Endothelial cell (in vitro differentiated cells): ENCODE results near the gene PRPH. TPM values are rescaled to one million over a fixed set of nuclear protein-coding genes. Genes with fewer than 3 reads are reported as not detected.
A peak's percentile ranks its signal among the peaks of the same experiment; 100 is the strongest.

Source experiments
- DNase-seq: peaks from one replicate; pipeline ENCODE4 v3.0.0; 2021; ENCODE audit warnings: low spot score
- H3K27ac Mint-ChIP-seq: one replicate; pipeline ENCODE4 v1.8.0; 2021; ENCODE audit warnings: mixed read lengths, inconsistent platforms; ENCODE audit not compliant: unreplicated experiment
- H3K27me3 Mint-ChIP-seq: one replicate; pipeline ENCODE4 v1.8.0; 2021; ENCODE audit warnings: mild to moderate bottlenecking, moderate library complexity, mixed read lengths, inconsistent platforms; ENCODE audit not compliant: unreplicated experiment
- H3K36me3 Mint-ChIP-seq: one replicate; pipeline ENCODE4 v1.8.0; 2021; ENCODE audit warnings: mild to moderate bottlenecking, low read depth, mixed read lengths, inconsistent platforms; ENCODE audit not compliant: unreplicated experiment
- H3K4me1 Mint-ChIP-seq: one replicate; pipeline ENCODE4 v1.8.0; 2021; ENCODE audit warnings: mild to moderate bottlenecking, mixed read lengths, inconsistent platforms; ENCODE audit not compliant: unreplicated experiment
- H3K4me3 Mint-ChIP-seq: one replicate; pipeline ENCODE4 v1.8.0; 2021; ENCODE audit warnings: mild to moderate bottlenecking, mixed read lengths, inconsistent platforms; ENCODE audit not compliant: unreplicated experiment
- H3K9me3 Mint-ChIP-seq: one replicate; pipeline ENCODE4 v1.8.0; 2021; ENCODE audit warnings: mixed read lengths, inconsistent platforms; ENCODE audit not compliant: unreplicated experiment
- total RNA-seq: library from RNA; stranded (reverse); fragmentation: NEBNext Ultra II Directional; extraction: Animal tissue kit (Norgen Biotek cat#: 25700); gene quantifications from one replicate; pipeline ENCODE4 v1.2.1, GENCODE V29; 2021; ENCODE audit not compliant: unreplicated experiment
- TF ChIP-seq, protein P1 (sequence below): fragments of 200-600 bp; sonication (generic); IDR thresholded peaks from one replicate; pipeline ENCODE4 v1.5.0; 2021; ENCODE audit warnings: antibody characterized with exemption; ENCODE audit not compliant: unreplicated experiment

The PRPH gene
- total RNA-seq, 1 donor from 2014 or later: not detected

DNA sequence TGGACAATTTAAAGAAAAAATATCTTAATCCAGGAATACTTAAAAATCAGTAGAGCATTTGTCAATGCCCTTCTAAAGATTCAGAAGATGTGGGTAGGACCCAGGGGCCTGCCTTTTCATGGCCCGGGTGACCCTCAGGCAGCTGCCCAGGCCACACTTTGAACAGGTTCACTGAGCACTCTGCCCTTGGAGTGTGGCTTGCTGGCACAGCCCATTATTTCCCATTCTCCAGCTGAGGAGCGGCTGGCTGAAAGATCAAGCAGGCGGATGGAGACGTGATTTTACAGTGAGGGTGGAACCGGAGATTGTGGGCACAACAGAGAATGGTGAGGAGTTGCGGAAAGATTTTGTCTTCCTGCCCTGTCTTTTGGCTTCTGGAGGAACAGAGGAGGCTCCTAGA, 7.1 kb upstream of the PRPH start:
- DNase-seq: no peak
- Mint-ChIP-seq H3K9me3 (no peaks in the 10 kb centered on the region), H3K4me3 (no peak overlapping the region), H3K4me1 (no peaks in the 10 kb centered on the region), H3K36me3 (no peaks in the 10 kb centered on the region), H3K27me3 (peaks cover 14% of the 10 kb centered on the region), H3K27ac (no peak overlapping the region)
- TF ChIP-seq, protein P1, sequence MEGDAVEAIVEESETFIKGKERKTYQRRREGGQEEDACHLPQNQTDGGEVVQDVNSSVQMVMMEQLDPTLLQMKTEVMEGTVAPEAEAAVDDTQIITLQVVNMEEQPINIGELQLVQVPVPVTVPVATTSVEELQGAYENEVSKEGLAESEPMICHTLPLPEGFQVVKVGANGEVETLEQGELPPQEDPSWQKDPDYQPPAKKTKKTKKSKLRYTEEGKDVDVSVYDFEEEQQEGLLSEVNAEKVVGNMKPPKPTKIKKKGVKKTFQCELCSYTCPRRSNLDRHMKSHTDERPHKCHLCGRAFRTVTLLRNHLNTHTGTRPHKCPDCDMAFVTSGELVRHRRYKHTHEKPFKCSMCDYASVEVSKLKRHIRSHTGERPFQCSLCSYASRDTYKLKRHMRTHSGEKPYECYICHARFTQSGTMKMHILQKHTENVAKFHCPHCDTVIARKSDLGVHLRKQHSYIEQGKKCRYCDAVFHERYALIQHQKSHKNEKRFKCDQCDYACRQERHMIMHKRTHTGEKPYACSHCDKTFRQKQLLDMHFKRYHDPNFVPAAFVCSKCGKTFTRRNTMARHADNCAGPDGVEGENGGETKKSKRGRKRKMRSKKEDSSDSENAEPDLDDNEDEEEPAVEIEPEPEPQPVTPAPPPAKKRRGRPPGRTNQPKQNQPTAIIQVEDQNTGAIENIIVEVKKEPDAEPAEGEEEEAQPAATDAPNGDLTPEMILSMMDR: no peak

DNA sequence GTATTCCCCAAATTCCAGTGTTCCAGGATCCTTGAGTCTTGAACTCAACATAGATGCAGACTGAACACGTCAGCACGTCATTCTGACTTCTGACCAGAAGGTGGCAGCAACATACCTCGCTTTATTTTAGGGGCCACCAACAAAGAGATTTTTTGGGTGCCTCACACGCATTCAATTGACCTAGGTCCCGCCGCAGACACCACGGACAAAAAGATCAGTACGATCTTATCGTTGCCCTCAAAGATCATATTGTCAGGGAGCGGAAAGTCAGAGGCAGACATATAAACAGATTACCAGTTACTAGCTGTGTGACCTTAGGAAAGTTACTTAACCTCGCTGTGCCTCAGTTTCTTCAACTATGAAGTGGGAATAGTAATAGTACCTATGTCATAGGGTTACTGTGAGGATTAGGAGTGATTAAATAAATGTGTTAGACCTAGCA, 6.5 kb upstream of the PRPH start:
- H3K4me1 Mint-ChIP-seq: no peaks in the 10 kb centered on the region
- peaks cover 18% of the 10 kb centered on the region for H3K27me3 Mint-ChIP-seq

DNA sequence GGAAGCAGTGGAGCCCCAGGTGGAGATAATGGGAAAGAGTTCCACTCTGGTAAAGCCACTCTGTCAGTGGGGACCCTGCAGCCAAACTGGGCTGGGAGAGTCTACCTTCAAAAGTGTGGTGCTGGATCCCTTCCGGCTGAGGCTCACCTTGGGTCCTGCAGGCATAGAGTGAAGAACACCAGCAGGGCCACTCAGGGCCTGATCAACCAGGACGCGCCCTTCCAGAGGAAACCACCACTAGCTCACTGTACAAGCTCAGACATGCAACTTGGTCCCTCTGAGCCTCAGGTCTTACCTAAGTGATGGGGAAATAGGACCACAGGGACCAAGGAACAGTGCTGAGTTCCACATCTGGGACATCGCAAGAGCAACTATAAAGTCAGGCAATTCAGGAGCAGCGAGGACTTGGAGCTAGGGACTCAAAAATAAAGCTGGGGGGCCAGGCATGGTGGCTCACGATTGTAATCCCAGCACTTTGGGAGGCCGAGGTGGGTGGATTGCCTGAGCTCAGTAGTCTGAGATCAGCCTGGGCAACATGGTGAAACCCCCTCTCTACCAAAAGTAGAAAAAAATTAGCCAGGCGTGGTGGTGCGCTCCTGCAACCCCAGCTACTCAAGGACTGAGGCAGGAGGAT, 5.9 kb upstream of the PRPH start:
- Mint-ChIP-seq H3K4me3 (no peak overlapping the region), H3K4me1 (peaks cover 4% of the 10 kb centered on the region), H3K9me3 (no peaks in the 10 kb centered on the region), H3K27ac (no peak overlapping the region), H3K27me3 (peaks cover 20% of the 10 kb centered on the region), H3K36me3 (no peaks in the 10 kb centered on the region)
- DNase-seq: no peak
- TF ChIP-seq, protein P1: no peak

More for the DNA sequence above, 6.5 kb upstream of the PRPH start:
- peak; percentile 63 for DNase-seq
- Mint-ChIP-seq H3K27ac (no peak overlapping the region), H3K36me3 (no peaks in the 10 kb centered on the region), H3K4me3 (no peak overlapping the region), H3K9me3 (no peaks in the 10 kb centered on the region)
- TF ChIP-seq, protein P1: peak; percentile 84

DNA sequence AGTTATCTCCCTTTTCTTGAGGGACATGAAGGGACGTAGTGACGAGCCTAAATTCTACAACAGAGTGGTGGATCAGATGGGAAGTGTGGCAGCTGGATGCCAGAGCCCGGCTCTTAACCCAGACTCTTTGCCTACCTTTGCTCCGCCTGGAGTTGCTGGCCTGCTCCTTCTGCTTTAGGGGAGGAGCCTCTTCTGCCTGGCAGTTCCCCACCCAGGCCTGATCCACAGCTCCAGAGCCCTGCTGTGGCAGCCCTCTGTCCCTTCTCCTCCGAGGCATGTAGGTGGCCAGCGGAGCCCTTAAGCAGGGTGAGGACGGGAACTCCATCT, 2.3 kb upstream of the PRPH start:
- Mint-ChIP-seq H3K36me3 (no peaks in the 10 kb centered on the region), H3K27ac (no peak overlapping the region), H3K4me1 (peaks cover 4% of the 10 kb centered on the region), H3K4me3 (no peak overlapping the region), H3K27me3 (peaks cover 33% of the 10 kb centered on the region), H3K9me3 (no peaks in the 10 kb centered on the region)
- TF ChIP-seq, protein P1: no peak
- no peak for DNase-seq

DNA sequence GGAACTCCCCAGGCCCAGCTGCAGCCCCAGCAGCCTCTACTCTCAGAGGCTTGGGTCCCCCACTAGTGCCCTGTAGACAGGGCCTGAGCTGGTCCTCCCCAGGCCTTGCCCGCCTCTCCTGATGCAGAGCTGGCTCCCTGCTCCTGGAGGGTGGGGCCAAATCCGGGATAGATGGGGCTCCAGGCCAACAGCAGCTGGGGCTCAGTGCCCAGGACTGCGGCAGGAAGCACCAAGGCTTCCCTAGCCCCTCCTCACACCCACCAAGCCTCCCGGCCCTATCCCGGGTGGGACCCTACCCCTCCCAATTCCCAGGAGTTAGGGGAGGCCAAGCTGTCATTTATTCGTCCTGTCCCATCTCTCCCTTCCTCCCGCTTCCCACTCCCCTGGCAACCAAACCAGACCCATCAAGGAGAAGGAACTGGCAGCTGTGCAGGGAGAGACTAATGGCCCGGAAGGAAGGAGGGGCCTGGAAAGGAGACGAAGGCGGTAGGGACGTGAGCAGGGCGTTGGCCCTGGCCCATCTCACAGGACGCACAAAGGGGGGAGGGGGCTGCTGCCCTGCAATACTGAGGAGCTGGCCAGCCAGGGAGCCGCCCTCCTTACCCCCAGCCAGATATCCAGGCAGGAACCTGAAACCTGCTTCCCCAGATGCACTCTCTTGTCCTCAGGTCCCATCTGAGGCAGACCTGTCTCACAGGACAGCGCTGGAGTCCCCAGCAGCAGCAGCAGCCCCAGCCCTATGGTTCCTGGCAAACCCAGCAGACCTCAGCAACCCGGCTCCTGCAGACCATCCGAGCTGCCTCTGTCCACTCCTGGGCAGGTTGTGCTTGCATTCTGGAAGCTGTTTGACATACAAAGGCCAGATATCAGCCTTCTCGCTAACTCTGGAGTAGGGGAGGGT, 1.6 kb upstream of the PRPH start:
- Mint-ChIP-seq H3K36me3 (no peaks in the 10 kb centered on the region), H3K9me3 (no peaks in the 10 kb centered on the region)
- DNase-seq: no peak

More for the DNA sequence above, 1.6 kb upstream of the PRPH start:
- TF ChIP-seq, protein P1: no peak
- H3K27ac Mint-ChIP-seq: peak overlapping the region; percentile 18
- H3K4me3 Mint-ChIP-seq: no peak overlapping the region
- peaks cover 30% of the 10 kb centered on the region for H3K27me3 Mint-ChIP-seq
- peaks cover 4% of the 10 kb centered on the region for H3K4me1 Mint-ChIP-seq
